ENCODE data around the gene SSC4D. TPM values are rescaled to one million over a fixed set of nuclear protein-coding genes. Genes with fewer than 3 reads are reported as not detected.
A peak's percentile ranks its signal among the peaks of the same experiment; 100 is the strongest.

SSC4D gene
- total RNA-seq, 1 experiment from 2014 or later = 18.1 TPM

- no peak for TF ChIP-seq E2F5 (CRISPR knock-in tag; IDR thresholded peaks at IDR 0.05)
These were observed 22.7 kb downstream of the SSC4D start (continued) for GRCh38 chr7:76386691-76387260.

DNA sequence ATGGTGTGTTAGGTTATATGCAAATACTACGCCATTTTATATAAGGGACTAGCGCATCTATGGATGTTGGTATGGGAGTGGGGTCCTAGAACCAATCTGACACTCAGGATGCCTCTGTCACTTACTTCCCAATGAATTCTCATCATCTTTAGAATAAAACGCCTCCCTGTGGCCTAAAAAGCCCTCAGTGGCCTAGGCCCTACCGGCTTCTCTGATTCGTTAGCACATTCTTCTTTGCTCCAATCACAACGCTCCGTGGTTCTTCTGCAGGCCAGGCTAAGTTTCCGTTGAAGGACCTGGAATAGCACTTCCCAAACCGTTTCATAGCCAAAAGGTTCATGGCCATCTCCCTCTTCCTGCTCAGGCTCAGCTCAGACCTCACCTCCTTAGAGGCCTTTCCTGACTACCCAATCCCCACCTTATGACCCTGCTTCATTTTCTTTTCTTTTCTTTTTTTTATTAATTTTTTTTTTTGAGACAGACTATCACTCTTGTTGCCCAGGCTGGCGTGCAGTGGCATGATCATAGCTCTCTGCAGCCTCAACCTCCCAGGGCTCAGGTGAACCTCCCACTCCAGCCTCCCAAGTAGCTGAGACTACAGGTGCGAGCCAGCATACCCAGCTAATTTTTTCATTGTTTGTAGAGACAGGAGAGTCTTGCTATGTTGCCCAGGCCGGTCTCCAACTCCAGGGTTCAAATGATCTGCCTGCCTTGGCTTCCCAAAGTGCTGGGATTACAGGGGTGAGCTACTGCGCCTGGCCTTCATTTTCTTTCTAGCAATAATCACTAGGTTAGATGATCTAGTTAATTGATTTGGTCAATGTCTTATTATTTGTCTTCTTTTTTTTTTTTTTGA, 26.2 kb downstream of the SSC4D start:
- Mint-ChIP-seq H3K27ac (no peak overlapping the region), H3K27me3 (ENCODE audit: low read depth) (no peaks in the 10 kb centered on the region), H3K4me3 (no peak overlapping the region), H3K4me1 (peaks cover 4% of the 10 kb centered on the region; the same call in 1 of the 2 replicates), H3K36me3 (no peaks in the 10 kb centered on the region), H3K9me3 (no peaks in the 10 kb centered on the region)
- ChIA-PET POLR2A (no interaction called here), CTCF (no interaction called here)
- ATAC-seq (peak; percentile 59), DNase-seq (ENCODE audit: low spot score) (peak; percentile 47)
- TF ChIP-seq, protein P1, sequence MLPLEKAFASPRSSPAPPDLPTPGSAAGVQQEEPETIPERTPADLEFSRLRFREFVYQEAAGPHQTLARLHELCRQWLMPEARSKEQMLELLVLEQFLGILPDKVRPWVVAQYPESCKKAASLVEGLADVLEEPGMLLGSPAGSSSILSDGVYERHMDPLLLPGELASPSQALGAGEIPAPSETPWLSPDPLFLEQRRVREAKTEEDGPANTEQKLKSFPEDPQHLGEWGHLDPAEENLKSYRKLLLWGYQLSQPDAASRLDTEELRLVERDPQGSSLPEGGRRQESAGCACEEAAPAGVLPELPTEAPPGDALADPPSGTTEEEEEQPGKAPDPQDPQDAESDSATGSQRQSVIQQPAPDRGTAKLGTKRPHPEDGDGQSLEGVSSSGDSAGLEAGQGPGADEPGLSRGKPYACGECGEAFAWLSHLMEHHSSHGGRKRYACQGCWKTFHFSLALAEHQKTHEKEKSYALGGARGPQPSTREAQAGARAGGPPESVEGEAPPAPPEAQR (CRISPR knock-in tag; IDR thresholded peaks at IDR 0.05) = no peak
- peak; percentile 71 for TF ChIP-seq NFYB (CRISPR knock-in tag; conservative IDR thresholded peaks at IDR 0.05; ENCODE audit: low read depth)
- no peak for TF ChIP-seq ZNF396 (CRISPR knock-in tag; IDR thresholded peaks at IDR 0.05; ENCODE audit: borderline replicate concordance)
- TF ChIP-seq TCF7 (CRISPR knock-in tag; IDR thresholded peaks at IDR 0.05; ENCODE audit: low read depth) = no peak
- peak; percentile 81 for TF ChIP-seq ZNF121 (CRISPR knock-in tag; IDR thresholded peaks at IDR 0.05)
- TF ChIP-seq, protein P2, sequence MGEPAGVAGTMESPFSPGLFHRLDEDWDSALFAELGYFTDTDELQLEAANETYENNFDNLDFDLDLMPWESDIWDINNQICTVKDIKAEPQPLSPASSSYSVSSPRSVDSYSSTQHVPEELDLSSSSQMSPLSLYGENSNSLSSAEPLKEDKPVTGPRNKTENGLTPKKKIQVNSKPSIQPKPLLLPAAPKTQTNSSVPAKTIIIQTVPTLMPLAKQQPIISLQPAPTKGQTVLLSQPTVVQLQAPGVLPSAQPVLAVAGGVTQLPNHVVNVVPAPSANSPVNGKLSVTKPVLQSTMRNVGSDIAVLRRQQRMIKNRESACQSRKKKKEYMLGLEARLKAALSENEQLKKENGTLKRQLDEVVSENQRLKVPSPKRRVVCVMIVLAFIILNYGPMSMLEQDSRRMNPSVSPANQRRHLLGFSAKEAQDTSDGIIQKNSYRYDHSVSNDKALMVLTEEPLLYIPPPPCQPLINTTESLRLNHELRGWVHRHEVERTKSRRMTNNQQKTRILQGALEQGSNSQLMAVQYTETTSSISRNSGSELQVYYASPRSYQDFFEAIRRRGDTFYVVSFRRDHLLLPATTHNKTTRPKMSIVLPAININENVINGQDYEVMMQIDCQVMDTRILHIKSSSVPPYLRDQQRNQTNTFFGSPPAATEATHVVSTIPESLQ (CRISPR knock-in tag; IDR thresholded peaks at IDR 0.05) = no peak
- TF ChIP-seq GABPB1 (CRISPR knock-in tag; IDR thresholded peaks at IDR 0.05) = no peak
- TF ChIP-seq NR3C1 (CRISPR knock-in tag; conservative IDR thresholded peaks at IDR 0.05; ENCODE audit: low read depth) = no peak
- no peak for TF ChIP-seq JAZF1 (CRISPR knock-in tag; IDR thresholded peaks at IDR 0.05)
- TF ChIP-seq IRF2 (CRISPR knock-in tag; IDR thresholded peaks at IDR 0.05; ENCODE audit: borderline replicate concordance, low read depth) = no peak
- no peak for TF ChIP-seq TEAD4 (CRISPR knock-in tag; IDR thresholded peaks at IDR 0.05)
- no peak for TF ChIP-seq STAT6 (CRISPR knock-in tag; conservative IDR thresholded peaks at IDR 0.05; ENCODE audit: low read depth)
- no peak for TF ChIP-seq GTF2I (CRISPR knock-in tag; conservative IDR thresholded peaks at IDR 0.05)

DNA sequence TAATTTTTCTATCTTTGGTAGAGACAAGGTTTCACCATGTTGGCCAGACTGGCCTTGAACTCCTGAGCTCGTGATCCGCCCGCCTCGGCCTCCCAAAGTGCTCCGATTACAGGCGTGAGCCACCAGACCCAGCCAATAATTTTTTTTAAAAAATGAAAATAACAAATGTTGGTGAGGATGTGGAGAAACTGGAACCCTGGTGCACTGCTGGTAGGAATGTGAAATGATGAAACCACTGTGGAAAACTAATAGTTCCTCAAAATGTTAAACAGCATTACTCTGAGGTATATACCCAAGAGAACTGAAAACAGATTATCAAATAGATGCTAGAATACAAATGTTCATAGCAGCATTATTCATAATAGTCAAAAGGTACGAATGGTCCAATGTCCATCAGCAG, 27.7 kb downstream of the SSC4D start:
- CTCF ChIA-PET = interaction anchor here (0.7 kb wide), 1 partner anchor 17 kb away, joined by 4 read pairs; no protein-coding TSS in a partner anchor
- Mint-ChIP-seq H3K27ac (no peak overlapping the region), H3K4me3 (no peak overlapping the region), H3K4me1 (peaks cover 4% of the 10 kb centered on the region; the same call in 1 of the 2 replicates), H3K27me3 (ENCODE audit: low read depth) (no peaks in the 10 kb centered on the region), H3K9me3 (no peaks in the 10 kb centered on the region), H3K36me3 (no peaks in the 10 kb centered on the region)
- no peak for ATAC-seq
- POLR2A ChIA-PET = interaction anchor here (0.7 kb wide), 2 partner anchors 58 to 109 kb away, joined by 4 to 5 read pairs; no protein-coding TSS in a partner anchor
- DNase-seq (ENCODE audit: low spot score) = no peak
- TF ChIP-seq STAT6 (CRISPR knock-in tag; conservative IDR thresholded peaks at IDR 0.05; ENCODE audit: low read depth) = no peak
- TF ChIP-seq ZNF219 (CRISPR knock-in tag; IDR thresholded peaks at IDR 0.05; ENCODE audit: borderline replicate concordance) = no peak
- no peak for TF ChIP-seq NFATC4 (CRISPR knock-in tag; IDR thresholded peaks at IDR 0.05)
- TF ChIP-seq AFF4 (CRISPR knock-in tag; IDR thresholded peaks at IDR 0.05; ENCODE audit: borderline replicate concordance) = no peak

Measured in WTC11 (cell line).